DND-41 (cell line): Measurements from ENCODE around the gene LHPP.
A peak's percentile ranks its signal among the peaks of the same experiment; 100 is the strongest.

Source experiments
- ATAC-seq: fragments of 200-7000 bp; cut with Tn5 transposase; 3 replicates; pipeline ENCODE4 v1.9.1; 2021; ENCODE audit warnings: low read depth; ENCODE audit not compliant: insufficient read depth
- DNase-seq: peaks from one replicate; pipeline ENCODE4 v3.0.0-alpha.2; 2020
- H2AFZ ChIP-seq: 2 replicates; pipeline ENCODE4 v1.6.0; 2012; ENCODE audit warnings: low read depth, low read length
- H3K27ac ChIP-seq: 2 replicates; pipeline ENCODE4 v1.5.1; 2012; ENCODE audit warnings: low read length, inconsistent platforms
- H3K27me3 ChIP-seq: fragments of 200-600 bp; sonication (generic); 2 replicates; pipeline ENCODE4 v1.6.0; 2012; ENCODE audit warnings: low read length, mild to moderate bottlenecking, inconsistent platforms; ENCODE audit not compliant: insufficient read depth, poor library complexity
- H3K36me3 ChIP-seq: 2 replicates; pipeline ENCODE4 v1.5.1; 2012; ENCODE audit warnings: low read length, inconsistent platforms; ENCODE audit not compliant: insufficient read depth
- H3K4me1 ChIP-seq: 2 replicates; pipeline ENCODE4 v1.5.1; 2012; ENCODE audit warnings: mild to moderate bottlenecking, low read length; ENCODE audit not compliant: insufficient read depth
- H3K4me2 ChIP-seq: 2 replicates; pipeline ENCODE4 v1.6.0; 2012; ENCODE audit warnings: mild to moderate bottlenecking, moderate library complexity, low read length, inconsistent platforms; ENCODE audit not compliant: insufficient read depth
- H3K4me3 ChIP-seq, 2 experiments: fragments of 200-600 bp in 1 of 2; shearing (Covaris generic) in 1 of 2; 2 replicates each; pipeline ENCODE4 v1.5.1; 2012 to 2016; ENCODE audit warnings: inconsistent platforms in 2 of 2, low read length in 2 of 2, mild to moderate bottlenecking in 2 of 2, low read depth in 1 of 2, moderate library complexity in 1 of 2
- H3K79me2 ChIP-seq: 2 replicates; pipeline ENCODE4 v1.6.0; 2012; ENCODE audit warnings: low read length, inconsistent platforms; ENCODE audit not compliant: insufficient read depth
- H3K9ac ChIP-seq: 2 replicates; pipeline ENCODE4 v1.6.0; 2012; ENCODE audit warnings: low read depth, mild to moderate bottlenecking, inconsistent platforms, low read length, moderate library complexity
- H3K9me3 ChIP-seq: 2 replicates; pipeline ENCODE4 v1.5.1; 2012; ENCODE audit warnings: low read length, moderate library complexity, mild to moderate bottlenecking, inconsistent platforms; ENCODE audit not compliant: insufficient read depth, severe bottlenecking
- H4K20me1 ChIP-seq: 2 replicates; pipeline ENCODE4 v1.6.0; 2012; ENCODE audit warnings: low read length; ENCODE audit not compliant: insufficient read depth
- EZH2 ChIP-seq: IDR thresholded peaks from 3 replicates; pipeline ENCODE4 v1.6.1; 2012; ENCODE audit warnings: borderline replicate concordance, low read depth, mild to moderate bottlenecking, moderate library complexity, low read length, inconsistent platforms; ENCODE audit not compliant: severe bottlenecking
- TF ChIP-seq, protein P1 (sequence below): IDR thresholded peaks from 2 replicates; pipeline ENCODE4 v1.5.1; 2012; ENCODE audit warnings: borderline replicate concordance, low read length, moderate library complexity, mild to moderate bottlenecking; ENCODE audit not compliant: poor library complexity, severe bottlenecking; ENCODE audit errors: extremely low read depth

Gene LHPP

DNA sequence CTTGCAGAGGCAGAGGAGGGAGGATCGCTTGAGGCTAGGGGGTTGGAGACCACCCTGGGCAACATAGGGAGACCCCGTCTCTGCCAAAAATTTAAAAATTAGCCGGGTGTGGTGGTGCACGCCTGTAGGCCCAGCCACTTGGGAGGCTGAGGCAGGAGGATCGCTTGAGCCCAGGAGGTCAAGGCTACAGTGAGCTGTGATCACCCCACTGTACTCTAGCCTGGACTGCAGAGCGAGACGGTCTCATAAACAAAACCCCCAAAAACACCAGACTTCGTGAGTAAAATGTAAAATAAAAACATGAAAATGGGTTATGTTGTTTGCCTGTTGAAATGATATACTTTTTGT, 699 bp downstream of the LHPP start:
- peak overlapping the region; percentile 81 for H3K27ac ChIP-seq
- no peak for ATAC-seq
- H3K4me3 ChIP-seq, result peak overlapping the region; percentile 62 to 99

DNA sequence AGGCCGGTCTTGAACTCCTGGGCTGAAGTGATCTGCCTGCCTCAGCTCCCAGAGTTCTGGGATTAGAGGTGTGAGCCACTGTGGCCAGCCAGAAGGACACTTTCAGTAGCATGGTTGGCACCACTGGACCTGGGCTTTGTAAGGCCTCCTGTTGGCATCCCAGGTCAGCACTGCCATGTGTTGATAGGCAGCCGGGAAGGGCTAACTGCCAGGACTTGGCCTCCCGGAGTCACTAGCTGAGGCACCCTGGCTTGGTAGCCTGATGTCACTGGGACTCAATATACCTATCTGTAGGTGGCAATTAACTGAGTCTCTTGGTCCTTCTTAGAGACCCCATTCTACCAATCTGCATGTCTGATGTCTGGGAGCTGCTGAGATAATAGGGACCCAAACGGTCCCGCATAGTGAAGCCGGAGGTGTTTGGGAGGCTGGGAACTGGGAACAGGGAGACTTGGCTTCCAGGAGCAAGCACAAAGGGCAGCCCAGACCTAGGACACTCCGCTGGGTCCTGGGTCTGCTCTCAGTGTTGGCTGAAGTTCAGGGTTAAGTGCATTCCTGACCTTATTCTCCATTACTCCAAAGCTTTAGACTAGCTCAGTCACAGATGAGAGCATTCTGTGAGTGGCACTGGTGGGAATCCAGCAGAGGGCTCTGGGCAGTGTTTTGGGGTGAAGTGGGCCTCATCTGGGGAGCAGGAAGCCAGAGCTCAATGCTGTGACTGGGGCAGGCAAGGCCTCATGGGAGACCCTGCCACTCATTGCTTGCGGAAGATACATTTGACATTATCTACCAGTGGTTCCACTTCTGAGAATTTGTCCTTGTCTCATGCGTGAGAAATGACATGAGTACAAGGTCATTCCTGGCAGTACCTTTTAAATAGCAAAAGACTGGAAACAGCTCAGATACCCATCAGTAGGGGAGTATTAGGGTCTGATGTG, 2.7 kb downstream of the LHPP start:
- H3K4me2 ChIP-seq, result 0 out of 2 replicates have a peak overlapping the region, but pooled peaks have one; percentile 7
- no peaks in the 10 kb centered on the region for H3K36me3 ChIP-seq
- H3K4me3 ChIP-seq, result no peak overlapping the region
- no peak overlapping the region for H3K27ac ChIP-seq
- ATAC-seq (no peak), DNase-seq (no peak)
- no peaks in the 10 kb centered on the region for H3K9me3 ChIP-seq
- H3K79me2 ChIP-seq, result peaks cover 5% of the 10 kb centered on the region
- TF ChIP-seq, protein P1, sequence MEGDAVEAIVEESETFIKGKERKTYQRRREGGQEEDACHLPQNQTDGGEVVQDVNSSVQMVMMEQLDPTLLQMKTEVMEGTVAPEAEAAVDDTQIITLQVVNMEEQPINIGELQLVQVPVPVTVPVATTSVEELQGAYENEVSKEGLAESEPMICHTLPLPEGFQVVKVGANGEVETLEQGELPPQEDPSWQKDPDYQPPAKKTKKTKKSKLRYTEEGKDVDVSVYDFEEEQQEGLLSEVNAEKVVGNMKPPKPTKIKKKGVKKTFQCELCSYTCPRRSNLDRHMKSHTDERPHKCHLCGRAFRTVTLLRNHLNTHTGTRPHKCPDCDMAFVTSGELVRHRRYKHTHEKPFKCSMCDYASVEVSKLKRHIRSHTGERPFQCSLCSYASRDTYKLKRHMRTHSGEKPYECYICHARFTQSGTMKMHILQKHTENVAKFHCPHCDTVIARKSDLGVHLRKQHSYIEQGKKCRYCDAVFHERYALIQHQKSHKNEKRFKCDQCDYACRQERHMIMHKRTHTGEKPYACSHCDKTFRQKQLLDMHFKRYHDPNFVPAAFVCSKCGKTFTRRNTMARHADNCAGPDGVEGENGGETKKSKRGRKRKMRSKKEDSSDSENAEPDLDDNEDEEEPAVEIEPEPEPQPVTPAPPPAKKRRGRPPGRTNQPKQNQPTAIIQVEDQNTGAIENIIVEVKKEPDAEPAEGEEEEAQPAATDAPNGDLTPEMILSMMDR, result no peak
- no peak for TF ChIP-seq EZH2
- H4K20me1 ChIP-seq, result peaks cover 4% of the 10 kb centered on the region; the same call in 1 of the 2 replicates
- H3K4me1 ChIP-seq, result peaks cover 17% of the 10 kb centered on the region
- no peak overlapping the region for H3K9ac ChIP-seq
- H2AFZ ChIP-seq, result no peak overlapping the region
- no peaks in the 10 kb centered on the region for H3K27me3 ChIP-seq

More for the DNA sequence above, 699 bp downstream of the LHPP start:
- H3K9ac ChIP-seq, result peak overlapping the region; percentile 72
- peaks cover 4% of the 10 kb centered on the region; the same call in 1 of the 2 replicates for H4K20me1 ChIP-seq
- peak overlapping the region; percentile 92 for H2AFZ ChIP-seq
- TF ChIP-seq, protein P1, result no peak
- H3K9me3 ChIP-seq, result no peaks in the 10 kb centered on the region
- H3K4me2 ChIP-seq, result peak overlapping the region; percentile 98
- no peaks in the 10 kb centered on the region for H3K36me3 ChIP-seq
- DNase-seq, result no peak
- H3K79me2 ChIP-seq, result peaks cover 5% of the 10 kb centered on the region
- peaks cover 17% of the 10 kb centered on the region for H3K4me1 ChIP-seq
- no peaks in the 10 kb centered on the region for H3K27me3 ChIP-seq

DNA sequence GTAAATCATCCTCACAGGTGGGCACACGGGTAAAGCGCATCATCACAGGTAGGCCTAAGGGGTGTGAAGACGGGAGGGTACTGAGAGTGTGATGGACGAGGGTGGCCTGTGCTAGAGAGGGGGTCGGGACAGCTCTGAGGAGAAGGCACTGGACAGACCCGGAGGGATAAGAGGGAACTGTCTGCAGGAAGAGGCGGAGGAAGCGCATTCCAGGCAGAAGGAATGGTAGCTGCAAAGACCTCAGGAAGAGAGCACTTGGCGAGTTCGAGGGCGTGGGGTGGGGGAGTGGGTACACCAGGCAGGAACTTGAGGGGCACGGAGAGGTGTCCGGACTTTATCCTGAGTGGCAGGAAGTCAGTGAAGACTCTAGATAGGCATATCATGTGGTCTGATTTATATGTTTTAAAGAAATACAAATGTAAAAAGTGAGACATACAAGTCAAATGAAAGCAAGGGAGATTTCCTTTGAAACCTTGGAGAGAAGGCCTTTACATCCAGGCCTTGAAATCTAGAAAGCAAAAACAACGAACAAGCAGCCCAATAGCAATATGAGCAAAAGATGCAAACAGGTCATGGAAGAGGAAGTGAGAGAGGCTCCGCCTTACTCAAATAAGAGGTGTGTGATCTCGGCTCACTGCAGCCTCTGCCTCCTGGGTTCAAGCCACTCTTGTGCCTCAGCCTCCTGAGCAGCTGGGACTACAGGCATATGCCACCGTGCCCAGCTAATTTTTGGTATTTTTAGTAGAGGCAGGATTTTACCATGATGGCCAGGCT, 3.6 kb downstream of the LHPP start:
- TF ChIP-seq EZH2, result no peak
- TF ChIP-seq, protein P1, result no peak
- Histone ChIP-seq H4K20me1 (peaks cover 10% of the 10 kb centered on the region), H3K9ac (no peak overlapping the region), H3K79me2 (peaks cover 5% of the 10 kb centered on the region), H3K4me2 (no peak overlapping the region), H3K4me3 (no peak overlapping the region), H3K27ac (no peak overlapping the region), H3K9me3 (no peaks in the 10 kb centered on the region), H3K36me3 (no peaks in the 10 kb centered on the region), H2AFZ (no peak overlapping the region), H3K27me3 (no peaks in the 10 kb centered on the region), H3K4me1 (peaks cover 17% of the 10 kb centered on the region)
- DNase-seq (no peak), ATAC-seq (no peak)
